Activated naive CD8-positive, alpha-beta T cell (primary cell): Measurements from ENCODE around the gene GLIS1.

Source experiments
- H3K27ac Mint-ChIP-seq: one replicate; pipeline ENCODE4 v1.8.0; 2021; ENCODE audit warnings: mixed read lengths
- H3K27me3 Mint-ChIP-seq: one replicate; pipeline ENCODE4 v1.8.0; 2021; ENCODE audit warnings: mixed read lengths
- H3K36me3 Mint-ChIP-seq: one replicate; pipeline ENCODE4 v1.8.0; 2021; ENCODE audit warnings: mixed read lengths
- H3K4me1 Mint-ChIP-seq: one replicate; pipeline ENCODE4 v1.8.0; 2021; ENCODE audit warnings: low read depth, mixed read lengths
- H3K4me3 Mint-ChIP-seq: one replicate; pipeline ENCODE4 v1.8.0; 2021; ENCODE audit warnings: mild to moderate bottlenecking, mixed read lengths
- H3K9me3 Mint-ChIP-seq: one replicate; pipeline ENCODE4 v1.8.0; 2021; ENCODE audit warnings: low read depth, mixed read lengths

The GLIS1 gene

DNA sequence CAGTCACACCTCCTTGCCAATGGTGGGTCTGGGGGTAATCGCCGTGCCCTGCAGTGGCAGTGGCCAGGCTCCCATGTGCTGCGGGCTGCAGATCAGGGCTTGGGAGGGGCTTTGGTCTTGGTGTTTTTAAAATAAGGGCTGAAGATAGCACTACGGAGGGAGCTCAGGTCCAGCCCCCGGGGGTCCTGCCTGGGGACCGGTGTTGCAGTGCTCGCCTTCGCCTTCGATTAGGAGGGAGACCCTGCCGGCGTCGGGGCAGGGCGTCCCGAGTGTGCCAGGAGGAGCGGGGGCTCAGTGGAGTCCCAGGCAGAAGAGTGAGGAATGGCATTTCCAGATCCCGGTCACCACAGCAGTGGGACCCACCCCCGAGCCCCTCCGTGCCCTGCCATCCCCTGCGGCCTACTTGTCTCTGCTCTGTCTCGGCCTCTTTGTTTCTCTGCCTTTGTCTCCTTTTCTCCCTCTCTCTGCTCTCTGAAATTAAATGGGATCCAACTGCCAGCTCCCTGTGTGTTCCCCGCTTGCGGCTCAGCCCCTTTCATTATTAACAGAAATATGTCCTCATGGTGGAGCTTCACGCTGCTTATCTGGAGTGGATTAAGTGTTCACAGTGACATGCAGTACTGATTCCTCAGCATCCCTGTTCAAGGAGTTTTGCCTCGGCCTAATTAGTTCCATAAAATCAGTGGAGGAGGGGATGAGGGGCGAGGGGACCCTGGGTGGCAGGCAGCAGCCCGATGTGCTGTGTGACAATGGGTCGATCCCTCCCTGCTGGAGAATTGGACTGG, 235.3 kb downstream of the GLIS1 start:
- H3K27me3 Mint-ChIP-seq, result no peaks in the 10 kb centered on the region
- no peak overlapping the region for H3K4me3 Mint-ChIP-seq
- H3K9me3 Mint-ChIP-seq, result no peaks in the 10 kb centered on the region
- no peak overlapping the region for H3K27ac Mint-ChIP-seq
- H3K4me1 Mint-ChIP-seq, result no peaks in the 10 kb centered on the region
- no peaks in the 10 kb centered on the region for H3K36me3 Mint-ChIP-seq

GRCh38 chr1:53502641-53503432, 236.1 kb downstream of the GLIS1 start:
- no peaks in the 10 kb centered on the region for H3K4me1 Mint-ChIP-seq
- no peaks in the 10 kb centered on the region for H3K9me3 Mint-ChIP-seq
- no peak overlapping the region for H3K4me3 Mint-ChIP-seq

DNA sequence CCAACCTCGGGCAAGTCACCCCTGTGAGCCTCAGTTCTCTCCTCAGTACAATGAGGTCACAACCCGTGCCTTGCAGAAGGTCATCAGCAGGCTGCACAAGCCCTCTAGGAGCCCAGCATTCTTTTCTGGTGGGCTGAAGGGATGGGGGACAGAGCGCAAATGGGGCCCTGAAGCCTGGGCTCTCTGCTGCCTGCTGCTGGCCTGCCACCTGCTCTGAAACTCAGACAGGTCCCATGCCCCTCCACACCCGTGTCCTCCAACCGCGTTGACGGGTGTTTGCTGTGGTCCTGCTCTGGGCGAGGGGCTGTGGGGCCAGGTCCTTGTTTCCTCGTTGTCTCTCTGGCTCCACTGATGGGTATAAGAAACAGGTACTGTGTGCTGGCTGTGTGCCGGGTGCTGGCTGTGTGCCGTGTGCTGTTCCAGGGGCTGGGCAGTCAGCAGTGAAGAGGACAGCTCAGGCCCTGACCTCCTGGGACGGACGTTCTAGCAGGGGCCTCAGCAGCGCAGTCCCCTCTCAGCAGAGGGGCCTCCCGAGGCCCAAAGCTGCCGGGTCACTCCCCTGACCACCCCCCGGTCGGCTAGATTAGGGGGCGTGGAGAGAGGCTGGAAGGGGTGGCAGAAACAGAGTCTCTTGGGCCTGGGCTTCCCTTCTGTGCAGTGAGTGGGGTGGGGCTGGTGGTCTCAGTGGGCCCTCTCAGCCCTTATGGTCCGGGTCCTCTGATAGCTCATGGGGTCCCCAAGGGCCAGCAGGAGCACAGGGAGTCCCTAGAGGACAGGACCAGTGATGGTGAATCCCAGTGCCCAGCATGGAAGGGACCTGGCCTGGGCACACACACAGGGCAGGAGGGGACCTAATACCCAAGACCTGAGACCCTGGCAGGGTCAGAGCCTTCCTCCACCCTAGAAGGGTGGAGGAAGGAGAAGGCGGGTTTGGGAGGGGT, 237.6 kb downstream of the GLIS1 start:
- Mint-ChIP-seq H3K36me3 (no peaks in the 10 kb centered on the region), H3K4me3 (no peak overlapping the region), H3K27me3 (no peaks in the 10 kb centered on the region), H3K27ac (no peak overlapping the region), H3K9me3 (no peaks in the 10 kb centered on the region), H3K4me1 (no peaks in the 10 kb centered on the region)

More at GRCh38 chr1:53502641-53503432, 236.1 kb downstream of the GLIS1 start:
- H3K36me3 Mint-ChIP-seq, result no peaks in the 10 kb centered on the region
- H3K27ac Mint-ChIP-seq, result no peak overlapping the region
- H3K27me3 Mint-ChIP-seq, result no peaks in the 10 kb centered on the region

- H3K36me3 Mint-ChIP-seq, result no peaks in the 10 kb centered on the region
- no peaks in the 10 kb centered on the region for H3K4me1 Mint-ChIP-seq
- no peak overlapping the region for H3K27ac Mint-ChIP-seq
- no peak overlapping the region for H3K4me3 Mint-ChIP-seq
- H3K9me3 Mint-ChIP-seq, result no peaks in the 10 kb centered on the region
- H3K27me3 Mint-ChIP-seq, result no peaks in the 10 kb centered on the region
Measured at GRCh38 chr1:53500204-53501064, 238.5 kb downstream of the GLIS1 start.

GRCh38 chr1:53499257-53500203, 239.4 kb downstream of the GLIS1 start:
- Mint-ChIP-seq H3K27me3 (no peaks in the 10 kb centered on the region), H3K4me1 (no peaks in the 10 kb centered on the region), H3K27ac (no peak overlapping the region), H3K9me3 (no peaks in the 10 kb centered on the region), H3K36me3 (no peaks in the 10 kb centered on the region), H3K4me3 (no peak overlapping the region)

DNA sequence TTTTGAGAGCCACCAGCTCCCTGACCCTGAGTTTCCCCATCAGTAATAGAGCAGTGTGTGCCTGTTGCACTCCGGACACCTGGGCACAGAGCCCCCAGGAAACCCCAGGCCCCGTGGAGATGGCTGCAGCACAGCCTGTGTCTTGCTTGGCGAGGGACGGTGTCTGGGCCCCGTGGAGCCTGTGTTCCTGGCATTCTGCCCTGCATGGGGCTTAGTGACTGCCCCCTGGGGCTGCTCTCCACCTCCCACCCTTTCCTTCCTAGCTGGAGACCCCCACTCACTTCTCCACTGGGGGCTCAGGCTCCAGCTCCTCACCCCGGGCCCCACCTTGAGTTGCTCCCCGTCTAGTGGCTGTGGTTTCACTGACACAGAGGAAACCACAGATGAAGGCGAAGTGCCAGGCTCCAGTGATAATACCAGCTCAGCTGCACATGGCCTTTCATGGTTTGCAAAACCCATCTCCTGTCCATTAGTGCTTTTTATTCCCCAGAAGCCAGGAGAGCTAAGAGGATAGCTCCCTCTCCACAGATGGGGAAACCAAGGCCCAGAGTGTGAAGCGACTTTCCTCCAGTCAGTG, 240.3 kb downstream of the GLIS1 start:
- Mint-ChIP-seq H3K36me3 (no peaks in the 10 kb centered on the region), H3K27me3 (no peaks in the 10 kb centered on the region), H3K4me3 (no peak overlapping the region), H3K27ac (no peak overlapping the region), H3K4me1 (no peaks in the 10 kb centered on the region), H3K9me3 (no peaks in the 10 kb centered on the region)

DNA sequence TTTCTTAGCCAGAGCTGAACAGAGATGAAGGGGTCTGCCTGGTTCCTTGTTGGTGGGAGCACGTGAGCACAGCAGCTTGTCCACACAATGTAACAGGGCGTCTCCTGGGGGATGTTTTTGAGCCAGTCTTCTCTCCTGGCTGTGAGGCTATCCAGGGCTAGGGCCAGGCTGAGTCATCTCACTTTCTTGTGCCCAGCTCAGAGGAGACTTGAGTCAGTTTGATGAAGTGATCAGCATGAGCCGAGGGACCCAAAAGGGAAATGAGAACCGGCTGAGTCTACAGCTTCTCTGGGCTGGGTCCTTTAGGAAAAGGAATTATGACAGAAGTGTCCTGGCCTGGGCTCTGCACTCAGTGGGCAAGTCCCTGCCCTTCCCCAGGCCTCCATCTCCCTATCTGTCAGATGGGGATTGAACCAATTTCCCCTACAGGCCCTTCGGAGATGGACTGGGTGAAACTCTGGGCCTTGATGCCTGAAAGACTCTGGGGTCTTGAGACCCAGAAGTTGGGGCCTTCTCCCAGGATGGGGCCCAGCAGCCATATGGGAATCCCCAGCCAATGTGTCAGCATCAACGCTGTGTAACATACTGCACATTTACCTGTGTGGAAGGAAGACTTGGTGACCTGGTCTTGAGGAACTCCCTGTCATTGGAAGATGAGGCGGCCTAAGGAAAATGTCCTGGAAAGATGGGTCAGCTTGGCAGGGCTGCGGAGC, 243.2 kb downstream of the GLIS1 start:
- no peaks in the 10 kb centered on the region for H3K4me1 Mint-ChIP-seq
- no peaks in the 10 kb centered on the region for H3K9me3 Mint-ChIP-seq
- no peak overlapping the region for H3K4me3 Mint-ChIP-seq
- H3K27ac Mint-ChIP-seq, result no peak overlapping the region
- no peaks in the 10 kb centered on the region for H3K27me3 Mint-ChIP-seq
- H3K36me3 Mint-ChIP-seq, result no peaks in the 10 kb centered on the region

DNA sequence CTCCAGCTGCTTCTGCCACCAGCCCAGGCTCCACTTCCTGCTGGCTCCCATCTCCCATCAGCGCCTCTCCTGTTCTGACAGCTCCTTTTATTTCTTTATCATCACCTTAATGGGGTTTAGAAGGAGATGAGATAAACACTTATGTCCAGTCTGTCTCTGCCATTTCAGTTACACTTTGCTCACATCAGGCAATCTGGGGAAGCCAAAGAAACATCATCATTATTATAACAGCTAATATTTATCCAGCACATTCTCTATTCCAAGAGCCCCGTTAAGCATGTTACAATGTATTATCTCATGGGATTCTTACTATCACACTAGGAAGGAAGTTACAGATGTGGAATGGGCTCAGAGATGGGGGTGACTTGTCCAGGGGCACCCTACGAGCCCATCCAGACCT, 248.6 kb downstream of the GLIS1 start:
- H3K4me3 Mint-ChIP-seq, result no peak overlapping the region
- no peaks in the 10 kb centered on the region for H3K9me3 Mint-ChIP-seq
- H3K36me3 Mint-ChIP-seq, result no peaks in the 10 kb centered on the region
- no peak overlapping the region for H3K27ac Mint-ChIP-seq
- H3K4me1 Mint-ChIP-seq, result no peaks in the 10 kb centered on the region
- peaks cover 4% of the 10 kb centered on the region for H3K27me3 Mint-ChIP-seq

GRCh38 chr1:53486395-53487026, 252.5 kb downstream of the GLIS1 start:
- Mint-ChIP-seq H3K4me1 (no peaks in the 10 kb centered on the region), H3K27me3 (peaks cover 11% of the 10 kb centered on the region), H3K36me3 (no peaks in the 10 kb centered on the region), H3K27ac (no peak overlapping the region), H3K9me3 (no peaks in the 10 kb centered on the region), H3K4me3 (no peak overlapping the region)

DNA sequence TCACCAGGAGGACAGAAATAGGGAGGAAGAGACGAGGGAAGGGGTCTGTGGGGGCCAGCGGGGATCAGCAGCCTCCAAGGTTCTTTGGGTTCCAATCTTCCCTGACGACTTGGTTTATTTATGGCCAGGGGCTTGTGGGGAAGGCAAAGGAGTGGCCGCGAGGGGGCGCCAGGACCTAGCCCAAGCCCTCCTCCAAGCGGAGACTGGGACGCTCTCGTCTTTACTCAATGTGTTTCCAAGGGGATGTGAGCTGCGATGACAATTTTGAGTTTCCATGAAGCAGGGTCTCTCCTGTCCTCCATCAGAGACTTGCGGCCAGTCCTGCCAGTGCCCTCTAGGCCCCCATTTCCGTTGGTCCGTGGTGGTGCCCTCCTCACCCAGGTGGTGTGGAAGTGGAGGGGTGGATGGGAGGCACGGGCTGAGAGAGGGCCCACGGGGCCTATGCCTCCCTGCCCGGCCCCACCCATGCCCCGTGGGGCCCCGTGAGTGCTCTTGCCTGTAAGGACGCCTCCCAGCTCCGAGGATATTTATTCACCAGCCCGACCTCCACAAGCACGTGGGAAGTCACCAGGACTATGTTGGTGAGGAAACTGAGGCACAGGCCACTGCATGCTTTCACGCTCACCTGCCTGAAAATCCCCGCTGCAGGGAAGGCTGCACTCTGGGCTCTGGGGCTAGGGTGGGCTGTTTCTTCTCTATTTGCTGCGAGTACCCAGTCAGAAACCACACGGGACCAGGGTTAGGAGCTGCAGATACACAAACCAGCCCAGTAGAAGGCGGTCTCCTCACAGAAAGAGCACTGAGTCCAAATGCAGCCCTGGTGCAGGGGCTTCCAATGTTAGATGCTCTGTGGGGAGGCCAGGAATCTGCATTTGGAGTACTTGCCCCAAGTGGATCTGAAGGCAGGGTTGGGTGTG, 253.2 kb downstream of the GLIS1 start:
- no peak overlapping the region for H3K4me3 Mint-ChIP-seq
- H3K36me3 Mint-ChIP-seq, result no peaks in the 10 kb centered on the region
- no peak overlapping the region for H3K27ac Mint-ChIP-seq
- H3K27me3 Mint-ChIP-seq, result peaks cover 11% of the 10 kb centered on the region
- H3K9me3 Mint-ChIP-seq, result no peaks in the 10 kb centered on the region
- H3K4me1 Mint-ChIP-seq, result no peaks in the 10 kb centered on the region

DNA sequence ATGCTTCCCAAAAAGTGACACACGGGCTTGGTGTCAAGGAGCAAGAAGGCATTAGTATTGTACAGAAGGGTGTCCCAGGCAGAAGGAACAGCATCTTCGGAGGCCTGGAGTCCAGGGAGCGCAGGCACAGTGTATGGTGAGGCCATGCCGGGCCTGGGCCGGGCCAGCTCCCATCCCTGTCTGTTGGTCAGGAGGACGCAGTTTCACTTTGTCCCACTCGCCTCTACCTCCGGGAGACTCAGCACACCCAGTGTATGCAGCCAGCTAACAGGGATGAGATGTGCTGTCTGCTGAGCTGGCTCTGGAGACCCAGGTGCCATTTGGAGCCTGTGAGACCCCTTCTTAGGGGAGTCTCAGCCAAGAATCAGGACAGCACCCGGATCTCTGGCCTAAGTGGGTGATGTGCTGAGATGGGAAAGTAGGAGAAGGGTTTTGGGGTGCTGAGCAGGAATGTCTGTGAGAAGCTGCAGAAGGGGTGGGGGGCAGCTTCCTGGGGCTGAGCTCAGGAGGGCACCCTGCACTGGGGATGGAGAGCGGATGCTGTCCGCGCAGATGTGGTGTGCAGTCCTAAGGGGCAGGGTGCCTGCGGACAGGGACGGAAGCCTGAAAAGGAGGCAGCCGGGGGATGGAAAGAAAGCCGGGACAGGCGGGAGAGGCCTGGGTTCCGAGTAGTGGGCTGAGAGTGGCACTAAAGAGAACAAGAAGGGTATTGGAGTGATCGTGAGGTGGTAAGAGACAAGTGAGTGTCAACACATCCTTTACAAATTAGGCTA, 254.1 kb downstream of the GLIS1 start:
- Mint-ChIP-seq H3K36me3 (no peaks in the 10 kb centered on the region), H3K9me3 (no peaks in the 10 kb centered on the region), H3K27ac (no peak overlapping the region), H3K4me1 (no peaks in the 10 kb centered on the region), H3K4me3 (no peak overlapping the region), H3K27me3 (peaks cover 11% of the 10 kb centered on the region)
